HG03175 (cell line): ENCODE data around the gene MVP.
"Not testable (repeated sequence)": the region's sequence is repeated elsewhere in the genome, so short reads cannot be mapped to it uniquely, and the experiment has no call there.

Experiments used
- ATAC-seq: cut with Tn5 transposase; IDR thresholded peaks from one replicate; pipeline ENCODE4 v1.9.1; 2021; ENCODE audit warnings: mild to moderate bottlenecking, moderate library complexity; ENCODE audit not compliant: unreplicated experiment

The MVP gene

GRCh38 chr16:29814592-29814991 is 5.7 kb upstream of the MVP start:
- ATAC-seq: no peak

DNA sequence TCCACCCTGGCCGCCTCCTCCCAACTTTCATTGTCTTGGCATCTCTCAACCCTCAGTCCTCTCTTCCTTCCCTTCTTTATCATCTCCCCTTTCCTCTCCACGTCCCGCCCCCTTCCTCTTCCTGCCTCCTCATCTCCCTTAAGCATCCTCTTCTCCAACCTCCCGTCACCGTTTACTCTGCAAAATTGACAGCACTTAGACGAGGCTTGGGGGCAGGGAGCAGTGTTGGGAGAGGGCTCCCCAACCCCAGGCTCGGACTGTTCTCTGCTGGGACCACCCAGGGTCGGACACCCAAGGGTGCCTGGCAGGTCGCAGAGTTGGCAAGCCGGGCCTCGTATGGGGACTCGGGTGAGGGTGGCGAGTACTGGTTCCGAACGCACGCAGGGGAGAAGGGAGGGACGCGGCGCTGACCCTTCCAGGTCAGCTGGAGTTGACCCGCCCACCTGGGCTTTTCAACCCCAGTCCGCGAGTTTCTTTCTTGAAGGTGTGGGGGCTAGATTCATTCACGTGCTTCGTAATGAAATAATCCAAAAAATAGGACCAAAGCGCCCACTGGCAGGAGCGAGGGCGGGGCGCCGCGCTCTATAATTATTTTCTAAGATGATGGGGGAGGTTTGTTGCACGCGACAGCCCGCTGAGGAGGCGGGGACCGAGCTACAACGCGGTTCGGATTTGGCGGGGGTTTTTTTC is 5.1 kb upstream of the MVP start:
- ATAC-seq: no peak

DNA sequence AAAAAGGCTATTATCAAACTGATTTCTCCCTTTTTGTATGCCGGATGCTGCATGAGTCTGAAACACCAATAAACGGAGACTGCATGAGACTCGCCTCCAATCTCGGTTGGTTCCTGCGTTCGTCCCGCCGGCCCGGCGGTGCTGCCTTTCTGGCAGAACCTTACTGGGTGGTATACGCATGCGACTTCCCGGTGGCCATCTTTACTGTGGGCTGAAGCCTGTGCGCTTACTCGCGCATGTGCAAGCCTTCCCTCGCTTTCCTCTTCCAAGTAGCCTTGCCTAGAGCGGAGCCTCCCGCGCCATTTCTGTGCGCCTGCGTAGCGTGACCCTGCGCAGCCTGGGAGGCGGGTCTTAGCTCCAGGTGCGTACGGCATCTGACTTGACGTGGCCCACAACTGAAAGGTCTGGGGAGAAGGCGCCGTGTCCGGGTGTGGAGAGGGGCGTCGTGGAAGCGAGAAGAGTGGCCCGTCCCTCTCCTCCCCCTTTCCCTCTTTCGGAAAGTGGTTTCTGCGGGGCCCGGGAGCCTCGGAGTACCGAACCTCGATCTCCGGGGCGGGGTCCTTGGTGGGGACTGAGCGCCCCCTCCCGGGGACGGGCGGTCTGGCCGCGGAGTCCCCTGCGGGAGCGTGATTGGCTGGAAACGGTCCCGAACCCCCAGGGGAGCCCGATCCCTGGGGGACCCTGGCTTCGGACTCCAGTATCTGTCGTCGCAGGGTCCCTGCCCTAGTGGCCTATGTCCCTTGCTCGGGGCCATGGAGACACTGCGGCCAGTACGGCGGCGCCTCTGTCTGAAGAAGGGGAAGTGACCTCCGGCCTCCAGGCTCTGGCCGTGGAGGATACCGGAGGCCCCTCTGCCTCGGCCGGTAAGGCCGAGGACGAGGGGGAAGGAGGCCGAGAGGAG is 4.2 kb upstream of the MVP start, which contains the start of gene PAGR1:
TSS of gene PAGR1 (plus strand) at position 360 of the 901 bp plus-strand sequence. CDS start at position 734, 374 bp downstream.
- ATAC-seq: peak; percentile 64

DNA sequence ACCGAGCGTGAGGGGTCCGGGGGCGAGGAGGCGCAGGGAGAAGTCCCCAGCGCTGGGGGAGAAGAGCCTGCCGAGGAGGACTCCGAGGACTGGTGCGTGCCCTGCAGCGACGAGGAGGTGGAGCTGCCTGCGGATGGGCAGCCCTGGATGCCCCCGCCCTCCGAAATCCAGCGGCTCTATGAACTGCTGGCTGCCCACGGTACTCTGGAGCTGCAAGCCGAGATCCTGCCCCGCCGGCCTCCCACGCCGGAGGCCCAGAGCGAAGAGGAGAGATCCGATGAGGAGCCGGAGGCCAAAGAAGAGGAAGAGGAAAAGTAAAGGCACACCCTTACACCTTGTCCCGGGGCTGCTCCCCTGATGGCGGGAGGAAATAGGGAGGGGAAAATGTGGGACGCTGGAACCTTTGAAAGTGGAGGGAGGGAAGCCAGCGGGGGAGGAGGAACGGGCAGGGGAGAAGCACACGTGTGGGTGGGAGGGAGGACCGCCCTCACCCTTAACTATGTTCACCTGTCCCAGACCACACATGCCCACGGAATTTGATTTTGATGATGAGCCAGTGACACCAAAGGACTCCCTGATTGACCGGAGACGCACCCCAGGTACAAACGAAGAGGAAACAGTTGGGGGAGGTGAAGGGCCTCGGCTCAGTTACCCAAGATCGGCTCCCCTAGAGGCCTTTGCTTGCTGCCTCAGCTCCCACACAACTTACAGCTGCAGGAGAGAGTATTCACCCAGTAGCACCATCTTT is 3.4 kb upstream of the MVP start:
- ATAC-seq: no peak

DNA sequence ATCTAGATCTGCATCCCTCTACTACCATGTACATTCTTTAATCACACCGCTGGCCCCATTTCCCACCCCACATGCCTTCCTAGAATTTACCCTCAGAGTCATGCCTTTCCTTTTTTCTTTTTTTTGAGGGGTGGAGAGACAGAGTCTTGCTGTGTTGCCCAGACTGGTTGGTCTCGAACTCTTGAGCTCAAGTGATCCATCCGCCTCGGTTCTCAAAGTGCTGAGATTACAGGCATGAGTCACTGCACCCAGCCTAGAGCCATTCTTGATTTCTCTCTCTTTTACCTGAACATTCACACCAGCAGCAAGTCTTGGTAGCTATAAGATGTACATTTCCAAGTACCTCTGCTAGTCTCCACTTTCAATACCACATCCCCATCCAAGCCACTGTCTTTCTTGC is 2.2 kb upstream of the MVP start:
- no peak for ATAC-seq

DNA sequence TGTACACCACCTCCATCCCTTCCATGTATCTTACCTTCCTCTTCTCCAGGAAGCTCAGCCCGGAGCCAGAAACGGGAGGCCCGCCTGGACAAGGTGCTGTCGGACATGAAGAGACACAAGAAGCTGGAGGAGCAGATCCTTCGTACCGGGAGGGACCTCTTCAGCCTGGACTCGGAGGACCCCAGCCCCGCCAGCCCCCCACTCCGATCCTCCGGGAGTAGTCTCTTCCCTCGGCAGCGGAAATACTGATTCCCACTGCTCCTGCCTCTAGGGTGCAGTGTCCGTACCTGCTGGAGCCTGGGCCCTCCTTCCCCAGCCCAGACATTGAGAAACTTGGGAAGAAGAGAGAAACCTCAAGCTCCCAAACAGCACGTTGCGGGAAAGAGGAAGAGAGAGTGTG is 756 bp upstream of the MVP start:
- no peak for ATAC-seq

GRCh38 chr16:29820730-29821642 is 724 bp downstream of the MVP start:
- peak; percentile 51 for ATAC-seq

- no peak for ATAC-seq
Observed at GRCh38 chr16:29821643-29822115, 1.4 kb downstream of the MVP start.

DNA sequence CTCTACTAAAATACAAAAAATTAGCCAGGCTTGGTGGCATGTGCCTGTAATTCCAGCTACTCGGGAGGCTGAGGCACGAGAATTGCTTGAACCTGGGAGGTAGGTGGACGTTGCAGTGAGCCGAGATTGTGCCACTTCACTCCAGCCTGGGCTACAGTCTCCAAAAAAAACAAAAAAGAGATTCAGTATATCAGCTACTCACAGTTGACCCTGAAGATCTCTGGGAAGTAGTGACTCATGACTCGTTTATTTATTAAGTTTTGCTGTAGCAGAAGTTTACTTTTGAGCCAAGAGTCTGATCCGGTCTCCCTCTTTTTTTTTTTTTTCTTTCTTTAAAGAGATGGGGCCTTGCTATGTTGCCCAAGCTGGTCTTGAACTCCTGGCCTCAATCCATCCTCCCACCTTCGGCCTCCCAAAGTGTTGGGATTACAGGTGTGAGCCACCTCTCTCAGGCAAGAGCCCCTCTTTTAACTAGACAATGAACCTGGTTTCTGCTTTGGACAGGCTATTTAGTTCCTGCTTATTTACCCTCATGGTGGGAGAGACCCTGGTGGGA is 4.4 kb downstream of the MVP start:
- no peak for ATAC-seq

DNA sequence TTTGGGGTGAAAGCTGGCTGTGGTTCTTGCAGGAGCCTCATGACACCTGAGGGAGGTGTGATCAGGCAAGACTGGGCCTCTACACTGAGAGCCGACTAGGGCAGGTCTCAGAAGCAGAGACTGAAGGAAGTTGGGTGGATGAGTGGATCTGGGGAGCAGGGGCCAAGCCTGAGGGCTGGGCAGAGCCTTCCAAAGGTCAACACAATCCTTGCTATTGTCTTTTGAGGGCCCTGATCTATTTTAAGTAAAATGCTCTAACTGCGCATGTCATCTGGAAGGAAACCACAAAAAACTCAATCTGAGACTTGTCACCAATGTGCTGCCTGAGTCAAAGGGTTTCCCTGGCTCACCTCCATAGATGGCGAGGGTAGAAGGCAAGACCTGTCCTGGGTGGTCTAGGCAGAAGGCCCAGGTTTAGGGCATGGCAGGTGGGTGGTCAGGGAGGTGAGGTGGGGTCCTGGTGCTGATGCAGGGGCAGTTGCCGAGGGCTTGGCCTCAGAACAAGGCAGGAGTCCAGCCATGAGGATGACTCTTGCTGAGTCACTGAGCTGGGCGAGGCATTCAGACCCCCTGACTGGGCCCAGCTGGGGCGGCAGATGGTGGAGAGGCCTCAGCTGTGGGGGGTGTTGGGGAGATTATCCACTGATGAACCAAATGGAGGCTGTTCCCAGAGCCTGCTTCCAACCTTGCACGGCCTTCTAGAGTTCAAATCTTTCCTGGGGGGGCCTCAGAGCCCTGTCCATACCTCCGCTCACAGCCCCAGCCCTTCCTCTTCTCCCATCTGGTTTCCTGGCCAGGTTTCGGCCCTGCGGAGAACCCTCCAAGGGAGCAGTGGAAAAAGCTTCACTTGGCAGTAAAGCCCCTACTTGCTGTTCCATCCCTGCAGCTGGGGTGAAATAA is 5.1 kb downstream of the MVP start:
- no peak for ATAC-seq

- ATAC-seq: no peak
Observed at GRCh38 chr16:29826342-29826695, 6.1 kb downstream of the MVP start.

DNA sequence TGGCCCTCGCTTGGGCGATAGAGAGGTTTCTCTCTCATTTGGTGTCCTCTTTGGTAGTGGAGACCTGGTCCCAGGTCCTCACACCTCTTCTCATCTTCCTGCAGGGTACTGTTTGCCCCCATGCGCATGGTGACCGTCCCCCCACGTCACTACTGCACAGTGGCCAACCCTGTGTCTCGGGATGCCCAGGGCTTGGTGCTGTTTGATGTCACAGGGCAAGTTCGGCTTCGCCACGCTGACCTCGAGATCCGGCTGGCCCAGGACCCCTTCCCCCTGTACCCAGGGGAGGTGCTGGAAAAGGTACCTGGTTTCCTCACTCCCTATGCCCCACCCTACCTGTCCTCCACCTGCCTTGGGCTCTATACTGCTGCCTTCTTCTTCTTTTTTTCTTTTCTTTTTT is 10.5 kb downstream of the MVP start:
- ATAC-seq: no peak

- no peak for ATAC-seq
Observed at GRCh38 chr16:29831490-29831889, 11.2 kb downstream of the MVP start.

DNA sequence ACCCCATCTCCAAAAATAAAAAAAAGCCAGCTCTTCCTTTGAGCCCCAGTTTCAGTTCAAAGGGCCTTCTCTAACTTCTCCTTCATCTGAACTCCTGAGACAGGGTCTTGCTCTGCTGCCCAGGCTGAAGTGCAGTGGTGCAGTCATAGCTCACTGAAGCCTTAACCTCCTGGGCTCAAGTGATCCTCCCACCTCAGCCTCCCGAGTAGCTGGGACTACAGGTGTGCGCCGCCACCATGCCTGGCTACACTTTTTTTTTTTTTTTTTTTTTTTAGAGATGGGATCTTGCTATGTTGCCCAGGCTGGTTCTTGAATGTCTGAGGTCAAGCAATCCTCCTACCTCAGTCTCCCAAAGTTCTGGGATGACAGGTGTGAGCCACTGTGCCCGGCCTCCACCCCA is 13.0 kb downstream of the MVP start:
- not testable (repeated sequence) for ATAC-seq

GRCh38 chr16:29834079-29834478 is 13.8 kb downstream of the MVP start:
- no peak for ATAC-seq

DNA sequence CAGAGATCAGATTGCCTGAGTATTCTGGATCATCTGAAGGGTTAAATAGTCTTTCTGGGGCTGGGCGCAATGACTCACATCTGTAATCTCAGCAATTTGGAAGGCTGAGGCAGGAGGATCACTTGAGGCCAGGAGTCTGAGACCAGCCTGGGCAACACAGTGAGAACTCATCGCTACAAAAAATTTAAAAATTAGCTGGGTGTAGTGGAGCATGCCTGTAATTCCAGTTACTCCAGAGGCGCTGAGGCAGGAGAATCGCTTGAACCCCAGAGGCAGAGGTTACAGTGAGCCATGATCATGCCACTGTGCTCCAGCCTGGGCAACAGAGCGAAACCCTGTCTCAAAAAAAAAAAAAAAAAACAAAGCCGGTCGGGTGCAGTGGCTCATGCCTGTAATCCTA is 15.7 kb downstream of the MVP start:
- ATAC-seq: no peak

DNA sequence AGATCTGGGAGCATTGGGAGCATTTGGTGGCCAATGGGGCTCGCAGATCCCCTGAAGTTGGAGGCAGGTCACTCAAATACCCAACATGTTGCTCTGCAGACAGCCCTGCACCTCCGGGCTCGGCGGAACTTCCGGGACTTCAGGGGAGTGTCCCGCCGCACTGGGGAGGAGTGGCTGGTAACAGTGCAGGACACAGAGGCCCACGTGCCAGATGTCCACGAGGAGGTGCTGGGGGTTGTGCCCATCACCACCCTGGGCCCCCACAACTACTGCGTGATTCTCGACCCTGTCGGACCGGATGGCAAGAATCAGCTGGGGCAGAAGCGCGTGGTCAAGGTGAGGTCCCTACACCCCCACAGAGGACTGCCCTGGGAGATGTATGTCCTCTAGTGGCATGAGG is 16.4 kb downstream of the MVP start:
- no peak for ATAC-seq

GRCh38 chr16:29837841-29838240 is 17.6 kb downstream of the MVP start:
- no peak for ATAC-seq

- no peak for ATAC-seq
Observed at GRCh38 chr16:29839822-29840221, 19.6 kb downstream of the MVP start.
